ENCODE data around the gene C19orf73. TPM values are rescaled to one million over a fixed set of nuclear protein-coding genes. Genes with fewer than 3 reads are reported as not detected.

C19orf73 gene
- total and polyA plus RNA-seq, 2 experiments from 2014 or later: 8.1 to 9.1 TPM

GRCh38 chr19:49097453-49098288 lies 21.3 kb downstream of the C19orf73 start:
- Histone ChIP-seq H2AFZ (no peak overlapping the region), H3K27me3 (ENCODE audit: insufficient read depth) (no peaks in the 10 kb centered on the region), H3K9me2 (ENCODE audit: insufficient read depth) (no peaks in the 10 kb centered on the region), H3K4me3 (no peak overlapping the region), H3K36me3 (ENCODE audit: insufficient read depth) (peaks cover 33% of the 10 kb centered on the region), H3K4me1 (ENCODE audit: insufficient read depth) (no peaks in the 10 kb centered on the region), H3K4me2 (no peak overlapping the region), H3K79me2 (replicated peaks; ENCODE audit: insufficient read depth) (peaks cover 51% of the 10 kb centered on the region), H3F3A (replicated peaks; ENCODE audit: low read depth) (peaks cover 45% of the 10 kb centered on the region), H4K20me1 (replicated peaks; ENCODE audit: insufficient read depth) (peaks cover 46% of the 10 kb centered on the region), H3K27ac (ENCODE audit: low read depth) (peak overlapping the region; percentile 80; the same call in 1 of the 2 replicates)
- Mint-ChIP-seq H3K4me1 (peaks cover 15% of the 10 kb centered on the region), H3K27ac (no peak overlapping the region; the same call in 1 of the 2 replicates), H3K4me3 (no peak overlapping the region), H3K36me3 (ENCODE audit: low read depth) (peaks cover 90% of the 10 kb centered on the region), H3K9me3 (no peaks in the 10 kb centered on the region), H3K27me3 (ENCODE audit: insufficient read depth, low read depth, poor library complexity) (peaks cover 11% of the 10 kb centered on the region)
- DNase-seq (ENCODE audit: low spot score) (peak; percentile 85), ATAC-seq (peak; percentile 87)
- TF ChIP-seq ZNF331 (CRISPR knock-in tag; IDR thresholded peaks at IDR 0.05; ENCODE audit: low read depth): no peak
- no peak for TF ChIP-seq ZNF114 (CRISPR knock-in tag; IDR thresholded peaks at IDR 0.05)
- TF ChIP-seq, protein P1, sequence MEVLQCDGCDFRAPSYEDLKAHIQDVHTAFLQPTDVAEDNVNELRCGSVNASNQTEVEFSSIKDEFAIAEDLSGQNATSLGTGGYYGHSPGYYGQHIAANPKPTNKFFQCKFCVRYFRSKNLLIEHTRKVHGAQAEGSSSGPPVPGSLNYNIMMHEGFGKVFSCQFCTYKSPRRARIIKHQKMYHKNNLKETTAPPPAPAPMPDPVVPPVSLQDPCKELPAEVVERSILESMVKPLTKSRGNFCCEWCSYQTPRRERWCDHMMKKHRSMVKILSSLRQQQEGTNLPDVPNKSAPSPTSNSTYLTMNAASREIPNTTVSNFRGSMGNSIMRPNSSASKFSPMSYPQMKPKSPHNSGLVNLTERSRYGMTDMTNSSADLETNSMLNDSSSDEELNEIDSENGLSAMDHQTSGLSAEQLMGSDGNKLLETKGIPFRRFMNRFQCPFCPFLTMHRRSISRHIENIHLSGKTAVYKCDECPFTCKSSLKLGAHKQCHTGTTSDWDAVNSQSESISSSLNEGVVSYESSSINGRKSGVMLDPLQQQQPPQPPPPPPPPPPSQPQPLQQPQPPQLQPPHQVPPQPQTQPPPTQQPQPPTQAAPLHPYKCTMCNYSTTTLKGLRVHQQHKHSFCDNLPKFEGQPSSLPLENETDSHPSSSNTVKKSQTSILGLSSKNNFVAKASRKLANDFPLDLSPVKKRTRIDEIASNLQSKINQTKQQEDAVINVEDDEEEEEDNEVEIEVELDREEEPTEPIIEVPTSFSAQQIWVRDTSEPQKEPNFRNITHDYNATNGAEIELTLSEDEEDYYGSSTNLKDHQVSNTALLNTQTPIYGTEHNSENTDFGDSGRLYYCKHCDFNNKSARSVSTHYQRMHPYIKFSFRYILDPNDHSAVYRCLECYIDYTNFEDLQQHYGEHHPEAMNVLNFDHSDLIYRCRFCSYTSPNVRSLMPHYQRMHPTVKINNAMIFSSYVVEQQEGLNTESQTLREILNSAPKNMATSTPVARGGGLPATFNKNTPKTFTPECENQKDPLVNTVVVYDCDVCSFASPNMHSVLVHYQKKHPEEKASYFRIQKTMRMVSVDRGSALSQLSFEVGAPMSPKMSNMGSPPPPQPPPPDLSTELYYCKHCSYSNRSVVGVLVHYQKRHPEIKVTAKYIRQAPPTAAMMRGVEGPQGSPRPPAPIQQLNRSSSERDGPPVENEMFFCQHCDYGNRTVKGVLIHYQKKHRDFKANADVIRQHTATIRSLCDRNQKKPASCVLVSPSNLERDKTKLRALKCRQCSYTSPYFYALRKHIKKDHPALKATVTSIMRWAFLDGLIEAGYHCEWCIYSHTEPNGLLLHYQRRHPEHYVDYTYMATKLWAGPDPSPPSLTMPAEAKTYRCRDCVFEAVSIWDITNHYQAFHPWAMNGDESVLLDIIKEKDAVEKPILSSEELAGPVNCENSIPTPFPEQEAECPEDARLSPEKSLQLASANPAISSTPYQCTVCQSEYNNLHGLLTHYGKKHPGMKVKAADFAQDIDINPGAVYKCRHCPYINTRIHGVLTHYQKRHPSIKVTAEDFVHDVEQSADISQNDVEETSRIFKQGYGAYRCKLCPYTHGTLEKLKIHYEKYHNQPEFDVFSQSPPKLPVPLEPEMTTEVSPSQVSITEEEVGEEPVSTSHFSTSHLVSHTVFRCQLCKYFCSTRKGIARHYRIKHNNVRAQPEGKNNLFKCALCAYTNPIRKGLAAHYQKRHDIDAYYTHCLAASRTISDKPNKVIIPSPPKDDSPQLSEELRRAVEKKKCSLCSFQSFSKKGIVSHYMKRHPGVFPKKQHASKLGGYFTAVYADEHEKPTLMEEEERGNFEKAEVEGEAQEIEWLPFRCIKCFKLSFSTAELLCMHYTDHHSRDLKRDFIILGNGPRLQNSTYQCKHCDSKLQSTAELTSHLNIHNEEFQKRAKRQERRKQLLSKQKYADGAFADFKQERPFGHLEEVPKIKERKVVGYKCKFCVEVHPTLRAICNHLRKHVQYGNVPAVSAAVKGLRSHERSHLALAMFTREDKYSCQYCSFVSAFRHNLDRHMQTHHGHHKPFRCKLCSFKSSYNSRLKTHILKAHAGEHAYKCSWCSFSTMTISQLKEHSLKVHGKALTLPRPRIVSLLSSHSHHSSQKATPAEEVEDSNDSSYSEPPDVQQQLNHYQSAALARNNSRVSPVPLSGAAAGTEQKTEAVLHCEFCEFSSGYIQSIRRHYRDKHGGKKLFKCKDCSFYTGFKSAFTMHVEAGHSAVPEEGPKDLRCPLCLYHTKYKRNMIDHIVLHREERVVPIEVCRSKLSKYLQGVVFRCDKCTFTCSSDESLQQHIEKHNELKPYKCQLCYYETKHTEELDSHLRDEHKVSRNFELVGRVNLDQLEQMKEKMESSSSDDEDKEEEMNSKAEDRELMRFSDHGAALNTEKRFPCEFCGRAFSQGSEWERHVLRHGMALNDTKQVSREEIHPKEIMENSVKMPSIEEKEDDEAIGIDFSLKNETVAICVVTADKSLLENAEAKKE (CRISPR knock-in tag; IDR thresholded peaks at IDR 0.05): no peak
- no peak for TF ChIP-seq NANOG (IDR thresholded peaks at IDR 0.05; ENCODE audit: borderline replicate concordance)
- no peak for TF ChIP-seq STAT1 (IDR thresholded peaks at IDR 0.05; ENCODE audit: unreplicated experiment)
- TF ChIP-seq JUNB (IDR thresholded peaks at IDR 0.05; ENCODE audit: unreplicated experiment): no peak
- no peak for TF ChIP-seq EZH2 (IDR thresholded peaks at IDR 0.05; ENCODE audit: low read depth, unreplicated experiment)
- TF ChIP-seq, protein P2, sequence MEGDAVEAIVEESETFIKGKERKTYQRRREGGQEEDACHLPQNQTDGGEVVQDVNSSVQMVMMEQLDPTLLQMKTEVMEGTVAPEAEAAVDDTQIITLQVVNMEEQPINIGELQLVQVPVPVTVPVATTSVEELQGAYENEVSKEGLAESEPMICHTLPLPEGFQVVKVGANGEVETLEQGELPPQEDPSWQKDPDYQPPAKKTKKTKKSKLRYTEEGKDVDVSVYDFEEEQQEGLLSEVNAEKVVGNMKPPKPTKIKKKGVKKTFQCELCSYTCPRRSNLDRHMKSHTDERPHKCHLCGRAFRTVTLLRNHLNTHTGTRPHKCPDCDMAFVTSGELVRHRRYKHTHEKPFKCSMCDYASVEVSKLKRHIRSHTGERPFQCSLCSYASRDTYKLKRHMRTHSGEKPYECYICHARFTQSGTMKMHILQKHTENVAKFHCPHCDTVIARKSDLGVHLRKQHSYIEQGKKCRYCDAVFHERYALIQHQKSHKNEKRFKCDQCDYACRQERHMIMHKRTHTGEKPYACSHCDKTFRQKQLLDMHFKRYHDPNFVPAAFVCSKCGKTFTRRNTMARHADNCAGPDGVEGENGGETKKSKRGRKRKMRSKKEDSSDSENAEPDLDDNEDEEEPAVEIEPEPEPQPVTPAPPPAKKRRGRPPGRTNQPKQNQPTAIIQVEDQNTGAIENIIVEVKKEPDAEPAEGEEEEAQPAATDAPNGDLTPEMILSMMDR (conservative IDR thresholded peaks at IDR 0.05; ENCODE audit: low read depth in 2 of 2): peak; percentile 98 to 99
- no peak for TF ChIP-seq CREB1 (CRISPR knock-in tag; IDR thresholded peaks at IDR 0.05; ENCODE audit: low read depth)

Measured in GM23338 (cell line).